ENCODE measurements around the gene GRM2.

The GRM2 gene

DNA sequence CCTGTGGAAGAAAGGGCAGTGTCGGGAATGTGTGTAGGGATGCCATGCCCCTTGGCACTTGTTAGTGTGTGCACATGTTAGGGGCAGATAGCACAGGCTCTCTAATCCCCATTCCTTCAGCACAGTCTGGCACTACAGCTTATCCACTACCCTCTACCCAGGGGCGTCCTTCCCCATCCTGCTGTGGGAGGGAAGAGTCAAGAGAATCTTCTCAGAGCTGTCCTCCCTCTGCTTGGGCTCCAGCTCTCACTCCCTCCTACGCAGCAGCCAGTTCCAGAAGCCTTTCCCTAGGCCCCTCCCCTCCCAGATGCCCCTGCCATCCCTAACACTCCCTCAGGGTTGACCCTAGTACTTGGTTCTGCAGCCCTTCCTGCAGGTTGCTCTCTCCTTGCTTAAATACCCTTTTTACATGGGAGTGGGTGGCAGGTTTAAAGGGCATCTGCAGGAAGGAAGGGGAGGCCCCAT, 815 bp upstream of the GRM2 start:
- no peak for DNase-seq

DNA sequence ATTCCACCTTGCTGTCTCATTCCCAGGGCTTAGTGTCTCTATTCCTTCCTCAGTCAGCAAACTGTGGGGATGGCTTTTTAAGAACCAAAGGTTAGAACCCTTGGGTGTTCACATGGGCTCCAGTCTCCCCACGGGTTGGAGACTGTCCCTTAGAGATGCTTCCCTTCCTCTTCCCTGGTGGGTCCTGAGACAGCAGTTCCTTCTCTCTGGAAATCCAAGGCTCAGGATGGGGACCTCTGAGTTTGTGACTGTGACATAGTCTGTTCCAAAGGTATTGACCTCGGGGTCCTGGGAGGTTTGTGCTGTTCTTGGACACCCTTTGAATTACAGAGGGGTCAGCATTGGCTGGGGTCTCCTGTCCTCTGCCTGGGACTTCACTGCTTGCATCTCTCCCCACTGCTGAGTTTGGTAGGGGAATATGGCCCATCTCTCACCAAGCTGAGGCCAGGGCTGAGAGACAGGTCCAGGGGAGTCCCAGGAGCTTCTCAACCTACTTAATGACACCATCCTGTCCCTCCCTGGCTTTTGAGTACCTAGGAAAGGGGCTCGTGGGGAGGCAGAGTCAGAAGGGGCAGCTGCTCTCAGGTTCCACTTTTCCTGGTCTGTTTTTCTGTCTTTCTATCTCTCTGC, 1.5 kb downstream of the GRM2 start:
- no peak for DNase-seq

DNA sequence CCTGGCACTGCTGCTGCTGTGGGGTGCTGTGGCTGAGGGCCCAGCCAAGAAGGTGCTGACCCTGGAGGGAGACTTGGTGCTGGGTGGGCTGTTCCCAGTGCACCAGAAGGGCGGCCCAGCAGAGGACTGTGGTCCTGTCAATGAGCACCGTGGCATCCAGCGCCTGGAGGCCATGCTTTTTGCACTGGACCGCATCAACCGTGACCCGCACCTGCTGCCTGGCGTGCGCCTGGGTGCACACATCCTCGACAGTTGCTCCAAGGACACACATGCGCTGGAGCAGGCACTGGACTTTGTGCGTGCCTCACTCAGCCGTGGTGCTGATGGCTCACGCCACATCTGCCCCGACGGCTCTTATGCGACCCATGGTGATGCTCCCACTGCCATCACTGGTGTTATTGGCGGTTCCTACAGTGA, 2.1 kb downstream of the GRM2 start:
- no peak for DNase-seq

DNA sequence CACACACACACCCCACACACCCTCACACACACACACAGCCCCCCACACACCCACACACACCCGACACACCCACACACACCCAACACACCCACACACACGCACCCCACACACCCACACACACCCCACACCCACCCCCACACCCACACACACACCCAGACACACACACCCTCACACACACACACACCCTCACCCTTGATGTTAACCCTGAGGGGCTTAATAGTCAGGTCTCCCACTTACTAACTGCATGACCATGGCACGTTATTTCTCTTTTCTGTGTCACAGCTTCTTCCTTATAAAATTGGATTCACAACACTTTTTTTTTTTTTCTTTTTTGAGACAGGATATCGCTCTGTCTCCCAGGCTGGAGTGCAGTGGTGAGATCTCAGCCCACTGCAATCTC, 2.8 kb downstream of the GRM2 start:
- DNase-seq: no peak

DNA sequence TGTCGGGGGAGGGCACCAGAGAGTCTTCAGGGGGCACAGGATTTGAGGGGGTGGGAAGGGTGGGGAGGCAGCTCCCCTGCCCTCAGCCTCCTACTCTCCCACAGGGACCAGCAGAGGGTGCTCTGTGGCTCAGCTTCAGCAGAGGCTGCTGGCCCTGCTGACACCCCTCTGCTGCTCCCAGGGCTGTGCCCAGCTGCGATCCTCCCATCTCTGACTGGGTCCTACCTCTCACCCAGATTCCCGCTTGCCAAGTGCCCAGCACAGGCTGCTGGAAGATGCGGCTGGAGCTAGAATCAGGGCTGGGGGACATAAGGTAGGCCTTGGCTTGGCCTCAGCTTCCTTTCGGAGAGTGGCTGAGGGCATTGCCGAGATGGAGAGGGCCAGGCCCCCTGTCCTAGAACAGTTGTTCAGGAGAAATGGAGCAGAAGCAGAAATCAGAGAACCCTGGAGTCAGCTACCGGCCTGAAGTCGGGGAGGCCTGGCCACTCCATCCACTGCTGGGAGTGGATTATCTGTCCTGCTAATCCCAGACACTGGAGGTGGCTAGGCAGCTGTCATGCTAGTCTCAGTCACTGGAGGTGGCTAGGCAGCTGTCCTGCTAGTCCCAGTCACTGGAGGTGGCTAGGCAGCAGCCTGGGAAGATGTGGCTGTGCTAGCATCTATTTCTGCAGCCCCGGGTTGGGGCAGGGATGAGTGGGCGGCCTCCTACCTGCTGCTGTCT, 3.9 kb downstream of the GRM2 start:
- DNase-seq: no peak

DNA sequence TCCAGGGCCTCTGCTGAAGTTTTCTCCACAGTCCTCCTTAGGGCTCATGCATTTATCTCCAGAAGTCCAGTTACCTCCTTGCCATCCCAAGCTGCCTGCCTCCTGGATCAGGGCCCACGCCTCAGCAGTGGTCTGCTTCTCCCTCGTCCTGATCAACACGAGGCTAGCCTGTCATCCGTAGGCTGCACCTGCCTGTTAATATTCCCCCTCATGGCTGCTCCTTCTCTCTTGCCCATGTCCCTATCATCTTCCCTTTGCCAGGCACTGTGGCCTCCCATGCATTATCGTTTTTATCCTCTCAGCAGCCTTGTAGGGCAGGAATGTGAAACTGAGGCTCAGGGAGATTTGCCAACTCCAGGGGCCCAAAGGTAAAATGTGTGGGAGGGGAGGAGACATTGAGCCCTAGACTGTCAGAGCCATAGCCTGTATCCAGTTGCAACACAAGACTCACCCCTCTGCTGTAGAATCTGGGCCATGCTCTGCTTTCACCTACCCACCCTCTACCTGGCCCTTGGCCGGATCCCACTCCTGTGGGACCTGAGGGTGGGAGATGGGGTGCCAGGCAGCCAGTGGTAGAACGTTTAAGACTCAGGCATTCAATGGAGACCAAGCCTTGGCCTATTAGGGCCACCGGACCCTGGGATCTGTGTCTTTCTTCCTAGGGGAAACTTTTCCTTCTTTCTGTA, 4.6 kb downstream of the GRM2 start:
- DNase-seq: no peak

DNA sequence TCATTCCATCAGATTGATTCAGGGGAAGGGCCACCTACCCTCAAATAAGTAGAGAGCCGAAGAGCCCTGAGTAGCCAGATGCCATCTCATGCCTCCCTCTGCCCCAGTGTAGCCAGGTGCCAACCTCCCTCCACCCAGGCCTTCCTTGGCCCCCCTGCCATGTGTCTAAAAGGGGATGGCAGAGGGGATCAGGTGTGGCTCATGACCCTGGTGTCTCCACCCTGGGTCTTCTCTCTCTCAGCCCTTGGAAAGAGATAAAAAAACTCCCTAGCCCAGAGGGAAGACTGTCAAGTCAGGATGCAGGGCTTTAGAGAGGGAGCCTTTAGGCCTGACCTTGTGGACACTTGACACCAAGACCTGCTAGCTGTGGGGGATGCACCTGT, 5.2 kb downstream of the GRM2 start:
- DNase-seq: no peak

DNA sequence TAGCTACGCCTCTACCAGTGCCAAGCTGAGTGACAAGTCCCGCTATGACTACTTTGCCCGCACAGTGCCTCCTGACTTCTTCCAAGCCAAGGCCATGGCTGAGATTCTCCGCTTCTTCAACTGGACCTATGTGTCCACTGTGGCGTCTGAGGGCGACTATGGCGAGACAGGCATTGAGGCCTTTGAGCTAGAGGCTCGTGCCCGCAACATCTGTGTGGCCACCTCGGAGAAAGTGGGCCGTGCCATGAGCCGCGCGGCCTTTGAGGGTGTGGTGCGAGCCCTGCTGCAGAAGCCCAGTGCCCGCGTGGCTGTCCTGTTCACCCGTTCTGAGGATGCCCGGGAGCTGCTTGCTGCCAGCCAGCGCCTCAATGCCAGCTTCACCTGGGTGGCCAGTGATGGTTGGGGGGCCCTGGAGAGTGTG, 5.7 kb downstream of the GRM2 start:
- no peak for DNase-seq

DNA sequence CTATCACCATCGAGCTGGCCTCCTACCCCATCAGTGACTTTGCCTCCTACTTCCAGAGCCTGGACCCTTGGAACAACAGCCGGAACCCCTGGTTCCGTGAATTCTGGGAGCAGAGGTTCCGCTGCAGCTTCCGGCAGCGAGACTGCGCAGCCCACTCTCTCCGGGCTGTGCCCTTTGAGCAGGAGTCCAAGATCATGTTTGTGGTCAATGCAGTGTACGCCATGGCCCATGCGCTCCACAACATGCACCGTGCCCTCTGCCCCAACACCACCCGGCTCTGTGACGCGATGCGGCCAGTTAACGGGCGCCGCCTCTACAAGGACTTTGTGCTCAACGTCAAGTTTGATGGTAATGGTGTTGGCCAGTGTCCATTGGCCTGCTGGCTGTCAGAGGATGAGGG, 6.1 kb downstream of the GRM2 start:
- no peak for DNase-seq

DNA sequence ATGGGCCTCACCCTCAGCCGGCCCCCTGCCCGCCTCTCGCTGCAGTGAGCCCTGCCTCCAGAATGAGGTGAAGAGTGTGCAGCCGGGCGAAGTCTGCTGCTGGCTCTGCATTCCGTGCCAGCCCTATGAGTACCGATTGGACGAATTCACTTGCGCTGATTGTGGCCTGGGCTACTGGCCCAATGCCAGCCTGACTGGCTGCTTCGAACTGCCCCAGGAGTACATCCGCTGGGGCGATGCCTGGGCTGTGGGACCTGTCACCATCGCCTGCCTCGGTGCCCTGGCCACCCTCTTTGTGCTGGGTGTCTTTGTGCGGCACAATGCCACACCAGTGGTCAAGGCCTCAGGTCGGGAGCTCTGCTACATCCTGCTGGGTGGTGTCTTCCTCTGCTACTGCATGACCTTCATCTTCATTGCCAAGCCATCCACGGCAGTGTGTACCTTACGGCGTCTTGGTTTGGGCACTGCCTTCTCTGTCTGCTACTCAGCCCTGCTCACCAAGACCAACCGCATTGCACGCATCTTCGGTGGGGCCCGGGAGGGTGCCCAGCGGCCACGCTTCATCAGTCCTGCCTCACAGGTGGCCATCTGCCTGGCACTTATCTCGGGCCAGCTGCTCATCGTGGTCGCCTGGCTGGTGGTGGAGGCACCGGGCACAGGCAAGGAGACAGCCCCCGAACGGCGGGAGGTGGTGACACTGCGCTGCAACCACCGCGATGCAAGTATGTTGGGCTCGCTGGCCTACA, 8.5 kb downstream of the GRM2 start:
- DNase-seq: no peak

DNA sequence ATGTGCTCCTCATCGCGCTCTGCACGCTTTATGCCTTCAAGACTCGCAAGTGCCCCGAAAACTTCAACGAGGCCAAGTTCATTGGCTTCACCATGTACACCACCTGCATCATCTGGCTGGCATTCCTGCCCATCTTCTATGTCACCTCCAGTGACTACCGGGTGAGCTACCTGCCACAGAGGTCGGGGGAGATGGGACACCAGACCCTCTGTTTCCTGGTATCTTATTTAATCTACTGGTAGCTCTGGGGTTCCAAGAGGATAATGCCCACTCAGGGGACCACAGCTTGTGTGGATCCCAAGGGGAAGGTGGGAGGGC, 9.1 kb downstream of the GRM2 start:
- no peak for DNase-seq

DNA sequence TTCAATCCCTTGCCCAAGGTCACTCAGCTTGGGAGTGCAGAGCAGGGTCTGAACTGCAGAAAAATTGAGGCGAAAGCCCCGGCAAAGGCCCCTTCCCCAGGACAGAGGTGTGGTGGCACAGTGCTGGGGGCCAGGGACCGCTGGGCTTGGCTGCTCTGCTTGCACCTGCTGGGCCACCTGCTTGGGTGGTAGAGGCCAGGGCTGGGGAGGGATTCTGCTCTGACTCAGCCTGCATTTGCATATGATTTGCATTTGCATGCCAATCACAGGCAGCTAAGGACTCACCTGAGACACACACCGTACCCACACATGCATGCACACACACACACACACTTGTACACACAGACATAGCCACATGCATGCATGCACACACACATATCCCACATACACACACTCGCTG, 9.9 kb downstream of the GRM2 start:
- DNase-seq: no peak

DNA sequence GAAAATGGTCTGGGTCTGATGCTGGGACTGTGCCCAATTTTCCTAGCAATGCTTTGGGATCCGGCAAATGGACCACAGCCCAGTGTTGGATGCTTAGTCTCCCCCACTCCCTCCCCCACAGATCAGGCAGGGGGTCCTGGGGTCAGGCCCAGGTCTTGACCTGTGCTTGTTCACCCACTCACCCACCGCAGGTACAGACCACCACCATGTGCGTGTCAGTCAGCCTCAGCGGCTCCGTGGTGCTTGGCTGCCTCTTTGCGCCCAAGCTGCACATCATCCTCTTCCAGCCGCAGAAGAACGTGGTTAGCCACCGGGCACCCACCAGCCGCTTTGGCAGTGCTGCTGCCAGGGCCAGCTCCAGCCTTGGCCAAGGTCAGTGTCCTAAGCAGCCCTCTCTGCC, 10.6 kb downstream of the GRM2 start:
- DNase-seq: no peak

DNA sequence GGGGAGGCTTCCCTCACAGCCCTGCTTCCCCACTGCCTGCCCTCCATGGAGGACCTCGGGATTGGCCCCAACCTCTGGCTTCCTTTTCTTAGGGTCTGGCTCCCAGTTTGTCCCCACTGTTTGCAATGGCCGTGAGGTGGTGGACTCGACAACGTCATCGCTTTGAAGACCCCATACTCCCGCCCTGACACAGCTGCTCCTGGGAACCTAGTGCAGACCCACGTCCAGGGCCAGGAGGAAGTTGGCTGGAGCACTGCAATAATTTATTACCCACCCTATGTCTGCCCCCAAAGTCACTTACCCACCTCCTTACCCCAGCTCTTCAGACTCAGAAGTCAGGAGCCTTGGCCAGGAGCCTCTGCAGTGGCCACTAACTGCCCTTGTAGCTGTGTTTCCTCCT, 11.1 kb downstream of the GRM2 start:
- DNase-seq: no peak

DNA sequence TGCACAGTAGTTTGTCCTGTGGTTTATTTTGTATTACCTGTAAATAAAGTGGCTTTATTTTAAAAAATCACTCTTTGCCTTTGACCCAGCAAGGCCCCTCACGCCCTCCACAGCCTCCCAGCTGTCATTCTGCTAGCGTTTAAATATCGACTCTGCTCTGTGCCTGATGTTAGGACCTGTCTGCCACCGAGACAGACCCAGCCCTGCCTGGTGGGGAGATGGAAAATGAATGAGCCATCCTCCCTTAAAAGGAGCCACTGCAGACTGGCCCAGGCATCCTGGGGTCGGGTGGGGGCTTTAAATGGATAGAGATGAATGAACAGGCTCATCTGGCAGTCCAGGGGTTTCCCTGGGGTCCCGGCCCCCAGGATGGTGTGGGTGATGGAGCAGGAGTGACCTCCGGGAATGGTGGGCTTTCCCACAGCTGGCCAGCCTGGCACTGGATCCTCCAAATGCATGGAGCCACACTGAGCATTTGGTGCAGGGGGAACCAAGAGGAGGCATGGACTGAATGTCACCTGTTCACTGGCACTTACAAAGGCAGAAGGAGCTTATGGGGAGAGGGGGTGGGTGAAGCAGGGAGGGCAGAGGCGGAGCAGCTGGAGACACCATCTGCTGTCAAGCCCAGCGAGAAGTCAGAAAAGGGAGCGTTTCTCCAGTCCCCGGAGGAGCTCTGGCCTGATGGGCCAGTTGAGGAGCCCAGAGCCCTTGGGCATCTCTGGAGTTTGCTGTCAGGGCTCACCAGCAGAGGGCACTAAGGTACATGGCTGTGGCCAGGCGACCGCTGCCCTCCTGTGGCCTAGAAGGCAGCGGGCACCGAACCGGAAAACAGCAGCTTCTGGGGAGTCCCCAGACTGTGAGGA, 11.9 kb downstream of the GRM2 start:
- DNase-seq: peak; percentile 60

DNA sequence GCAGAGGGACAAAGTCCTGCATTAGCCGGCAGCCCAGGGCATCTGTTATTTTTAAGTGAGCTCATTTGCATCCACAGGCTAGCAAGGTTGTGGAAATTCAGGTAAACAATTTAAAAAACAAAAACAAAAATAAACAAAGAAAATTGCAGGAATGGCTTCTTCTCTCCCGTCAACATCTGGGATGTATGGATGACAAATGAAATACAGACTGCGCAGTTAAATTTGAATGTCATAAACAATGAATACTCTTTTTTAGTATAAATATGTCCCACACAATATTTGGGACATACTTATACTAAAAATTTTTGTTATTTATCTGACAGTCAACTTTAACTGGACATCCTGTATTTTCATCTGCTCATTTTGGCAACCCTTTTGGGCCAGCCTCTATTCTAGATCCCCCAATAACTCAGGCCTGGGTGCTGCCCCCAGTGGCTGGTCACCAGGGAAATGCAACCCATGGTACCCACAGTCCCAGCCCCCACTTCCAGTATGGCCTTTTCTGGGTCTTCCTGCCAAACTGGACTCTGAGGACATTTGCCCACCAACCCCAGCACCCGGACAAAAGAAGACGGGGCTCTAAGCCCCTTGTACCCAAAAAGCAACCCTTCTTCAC, 12.7 kb downstream of the GRM2 start:
- no peak for DNase-seq

DNA sequence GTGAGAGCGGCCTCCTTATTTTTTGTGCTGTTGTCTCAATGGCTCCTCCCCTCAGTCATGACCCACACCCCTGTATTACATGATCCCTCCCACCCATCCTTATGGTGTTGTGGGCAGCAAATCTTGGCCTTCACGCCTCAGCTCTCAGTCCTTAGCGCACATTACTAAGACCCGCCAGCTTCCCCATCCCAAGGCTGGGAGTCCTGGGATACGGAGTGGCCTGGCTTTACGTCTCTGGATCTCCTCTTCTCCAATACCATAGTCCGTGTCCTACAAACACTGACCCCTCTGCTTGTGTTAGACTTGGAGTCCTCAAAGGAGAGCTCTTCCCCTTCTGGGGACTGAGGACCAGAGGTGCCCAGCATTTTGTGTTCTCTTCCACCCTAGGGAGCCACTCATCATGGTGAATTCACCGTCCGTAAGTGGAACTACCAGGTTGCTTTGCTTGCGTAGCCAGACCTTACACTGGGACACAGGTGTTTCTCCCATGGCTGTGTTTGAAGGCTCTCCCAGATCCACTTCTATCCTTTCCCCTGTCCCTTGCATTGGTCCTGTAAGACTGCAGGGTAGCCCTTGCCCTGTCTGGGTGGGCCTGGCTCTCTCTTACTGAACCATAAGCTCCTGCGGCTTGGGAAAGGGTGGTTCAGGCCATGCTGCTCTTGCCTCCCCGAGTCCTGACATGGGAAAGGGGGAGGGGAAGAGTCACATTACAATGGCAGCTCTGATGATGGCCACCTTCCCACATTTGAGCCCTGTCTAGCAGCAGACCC, 13.6 kb downstream of the GRM2 start:
- no peak for DNase-seq

DNA sequence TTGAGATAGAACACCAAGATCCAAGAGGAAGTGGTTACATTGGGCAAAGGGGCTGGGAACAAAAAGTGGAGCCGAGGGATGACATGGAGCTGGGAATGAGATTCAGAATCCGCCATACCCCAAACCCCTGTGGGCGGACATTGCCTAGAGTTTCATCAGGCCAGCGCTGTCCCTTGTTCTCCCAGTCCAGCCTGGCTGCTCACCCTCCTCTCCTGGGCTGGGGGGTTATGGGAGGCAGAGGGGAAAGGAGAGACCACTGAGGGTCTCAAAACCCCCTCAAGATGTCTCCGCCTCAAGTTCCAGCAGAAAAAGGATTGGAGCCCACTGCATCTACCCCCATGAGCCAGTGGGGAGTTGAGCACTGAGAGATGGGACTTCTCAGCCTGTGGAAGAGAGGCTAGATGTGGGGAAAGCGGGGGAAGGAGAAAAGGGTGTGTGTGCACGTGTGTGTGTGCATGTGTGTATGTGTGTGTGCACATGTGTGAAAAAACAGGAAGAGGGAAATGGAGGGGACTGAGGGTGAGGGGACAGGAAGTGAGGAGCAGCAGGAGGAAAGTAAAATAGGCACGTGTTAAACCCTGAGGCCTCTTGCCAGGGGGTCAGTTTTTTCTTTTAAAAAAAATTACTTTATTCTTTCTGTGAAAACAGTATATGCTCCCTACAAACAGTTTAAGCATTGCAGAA, 14.3 kb downstream of the GRM2 start:
- no peak for DNase-seq

DNA sequence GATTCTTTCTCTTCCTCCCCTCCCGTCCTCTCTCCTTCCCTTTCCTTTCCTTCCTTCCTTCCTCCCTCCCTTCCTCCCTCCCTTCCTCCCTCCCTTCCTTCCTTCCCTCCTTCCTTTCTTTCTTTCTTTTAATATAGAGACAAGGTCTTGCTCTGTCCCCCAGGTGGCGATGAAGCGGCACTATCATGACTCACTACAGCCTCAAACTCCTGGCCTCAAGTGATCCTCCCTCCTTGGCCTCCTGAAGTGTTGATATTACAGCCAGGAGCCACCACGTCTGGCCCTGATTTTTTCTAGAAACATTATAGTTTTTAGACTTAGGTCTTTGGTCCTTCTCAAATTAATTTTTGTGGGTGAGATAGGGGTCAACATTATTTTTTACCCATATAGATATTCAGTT, 15.5 kb downstream of the GRM2 start:
- no peak for DNase-seq

DNA sequence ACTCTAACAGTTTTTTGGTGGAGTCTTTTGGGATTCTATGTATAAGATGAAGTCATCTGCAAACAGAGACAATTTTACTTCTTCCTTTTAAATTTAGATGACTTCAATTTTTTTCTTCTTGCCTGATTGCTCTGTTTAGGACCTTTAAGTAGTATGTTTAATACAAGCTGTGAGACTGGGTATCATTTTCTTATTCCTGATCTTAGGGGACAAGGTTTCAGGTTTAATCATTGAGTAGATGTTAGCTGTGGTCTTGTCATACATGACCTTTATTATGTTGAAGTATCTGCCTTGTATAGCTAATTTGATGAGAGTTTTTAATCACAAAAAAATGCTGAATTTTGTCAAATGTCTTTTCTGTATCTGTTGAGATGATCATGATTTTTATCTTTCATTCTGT, 20.6 kb downstream of the GRM2 start:
- no peak for DNase-seq
